Smooth muscle cell of the brain vasculature (primary cell): ENCODE data around the gene BAK1.
"Not testable (repeated sequence)": the region's sequence is repeated elsewhere in the genome, so short reads cannot be mapped to it uniquely, and the experiment has no call there.

Source experiments
- DNase-seq: peaks from one replicate; pipeline ENCODE4 v3.0.0-alpha.2; 2012; ENCODE audit warnings: low read depth, low spot score

The BAK1 gene

GRCh38 chr6:33609019-33609418 lies 28.9 kb upstream of the BAK1 start:
- no peak for DNase-seq

- DNase-seq = no peak
Observed at GRCh38 chr6:33607784-33608161, 27.7 kb upstream of the BAK1 start.

GRCh38 chr6:33607126-33607783 lies 27.2 kb upstream of the BAK1 start:
- DNase-seq = no peak

GRCh38 chr6:33606642-33607041 lies 26.6 kb upstream of the BAK1 start:
- DNase-seq = no peak

- DNase-seq = no peak
Observed at GRCh38 chr6:33604941-33605854, 25.1 kb upstream of the BAK1 start.

GRCh38 chr6:33602180-33602579 lies 22.1 kb upstream of the BAK1 start:
- DNase-seq = no peak

GRCh38 chr6:33600761-33601160 lies 20.7 kb upstream of the BAK1 start:
- DNase-seq = no peak

- no peak for DNase-seq
Observed at GRCh38 chr6:33599413-33599938, 19.4 kb upstream of the BAK1 start.

GRCh38 chr6:33597551-33598322 lies 17.7 kb upstream of the BAK1 start:
- no peak for DNase-seq

DNA sequence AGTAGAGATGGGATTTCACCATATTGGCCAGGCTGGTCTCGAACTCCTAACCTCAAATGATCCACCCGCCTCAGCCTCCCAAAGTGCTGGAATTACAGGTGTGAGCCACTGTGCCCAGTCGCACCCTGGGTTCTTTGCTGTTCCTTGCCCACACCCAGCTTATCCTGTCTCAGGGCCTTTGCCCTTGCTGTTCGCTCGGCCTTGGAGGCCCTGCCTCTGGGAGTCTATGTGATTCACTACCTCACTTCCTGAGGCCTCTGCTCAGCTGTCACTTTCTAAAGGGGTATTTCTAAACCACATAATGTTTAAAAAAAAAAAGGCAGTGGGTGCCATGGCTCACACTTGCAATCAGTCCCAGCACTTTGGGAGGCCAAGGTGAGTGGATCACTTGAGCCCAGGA lies 16.8 kb upstream of the BAK1 start:
- DNase-seq = not testable (repeated sequence)

- no peak for DNase-seq
Observed at GRCh38 chr6:33595001-33595846, 15.1 kb upstream of the BAK1 start.

- no peak for DNase-seq
Observed at GRCh38 chr6:33593414-33593727, 13.3 kb upstream of the BAK1 start.

DNA sequence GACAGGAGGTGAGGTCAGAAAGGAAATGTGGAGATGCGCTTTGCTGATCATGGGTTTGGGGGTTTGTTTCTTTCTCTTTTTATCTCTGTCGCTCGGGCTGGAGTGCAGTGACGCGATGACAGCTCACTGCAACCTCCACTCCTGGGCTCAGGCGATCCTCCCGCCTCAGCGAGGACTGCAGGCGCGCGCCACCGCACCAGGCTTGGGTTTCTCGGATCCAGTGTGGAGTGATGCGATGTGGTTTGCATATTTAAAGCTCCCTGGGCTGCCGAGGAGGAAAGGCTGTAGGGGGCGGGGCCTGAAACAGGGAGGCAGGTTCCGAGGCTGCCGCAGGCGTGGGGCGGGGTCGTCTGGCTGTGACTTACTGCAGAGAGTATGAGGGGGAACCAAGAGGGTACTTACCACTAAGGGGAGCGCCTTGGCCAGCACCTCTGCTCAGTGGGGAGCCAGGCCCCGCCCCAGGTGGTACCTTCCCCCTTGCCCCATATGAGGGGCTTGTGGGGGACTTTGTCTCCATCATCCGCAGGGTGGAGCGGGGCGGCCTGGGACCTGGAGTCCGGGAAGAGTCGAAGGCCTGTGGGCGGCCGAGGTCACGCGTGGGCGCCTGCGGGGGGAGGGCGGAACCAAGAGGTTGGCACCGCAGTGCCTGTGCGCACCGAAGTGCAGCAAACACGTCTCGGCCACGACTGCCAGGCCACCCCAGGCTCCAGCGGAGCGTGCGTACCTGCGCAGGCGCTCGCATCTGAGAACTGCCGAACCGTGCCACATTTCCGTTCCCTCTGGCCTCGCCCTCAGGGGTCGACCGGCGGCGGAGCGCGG lies 12.7 kb upstream of the BAK1 start:
- DNase-seq = no peak

GRCh38 chr6:33592280-33592594 lies 12.2 kb upstream of the BAK1 start:
- no peak for DNase-seq

DNA sequence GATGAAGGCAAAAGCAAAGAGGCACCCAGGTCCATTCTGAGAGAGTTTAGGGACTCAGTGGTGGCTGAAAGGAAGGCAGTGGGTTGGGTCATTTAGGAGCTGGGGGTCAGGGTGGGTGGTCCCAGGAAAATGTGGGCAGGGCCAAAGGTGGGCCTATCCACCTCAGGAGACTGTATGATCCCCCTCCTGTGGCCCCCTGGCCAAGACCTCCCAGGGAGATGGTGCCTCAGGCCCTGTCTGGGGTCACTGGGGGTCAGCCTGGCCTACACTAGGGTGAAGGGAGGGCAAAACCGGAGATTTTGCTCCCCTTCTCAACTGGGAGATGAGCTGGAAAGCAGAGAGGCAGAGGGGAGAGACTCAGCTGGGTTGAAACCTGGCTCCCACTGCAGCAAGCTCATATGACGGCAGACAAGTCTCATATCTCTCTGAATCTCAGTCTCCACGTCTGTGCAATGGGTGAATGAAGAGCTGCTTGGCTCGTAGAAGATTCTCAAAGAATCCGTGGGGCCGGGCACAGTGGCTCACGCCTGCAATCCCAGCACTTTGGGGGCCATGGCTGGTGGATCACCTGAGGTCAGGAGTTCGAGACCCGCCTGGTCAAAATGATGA lies 11.5 kb upstream of the BAK1 start:
- no peak for DNase-seq

- no peak for DNase-seq
Observed at GRCh38 chr6:33590531-33591198, 10.6 kb upstream of the BAK1 start.

DNA sequence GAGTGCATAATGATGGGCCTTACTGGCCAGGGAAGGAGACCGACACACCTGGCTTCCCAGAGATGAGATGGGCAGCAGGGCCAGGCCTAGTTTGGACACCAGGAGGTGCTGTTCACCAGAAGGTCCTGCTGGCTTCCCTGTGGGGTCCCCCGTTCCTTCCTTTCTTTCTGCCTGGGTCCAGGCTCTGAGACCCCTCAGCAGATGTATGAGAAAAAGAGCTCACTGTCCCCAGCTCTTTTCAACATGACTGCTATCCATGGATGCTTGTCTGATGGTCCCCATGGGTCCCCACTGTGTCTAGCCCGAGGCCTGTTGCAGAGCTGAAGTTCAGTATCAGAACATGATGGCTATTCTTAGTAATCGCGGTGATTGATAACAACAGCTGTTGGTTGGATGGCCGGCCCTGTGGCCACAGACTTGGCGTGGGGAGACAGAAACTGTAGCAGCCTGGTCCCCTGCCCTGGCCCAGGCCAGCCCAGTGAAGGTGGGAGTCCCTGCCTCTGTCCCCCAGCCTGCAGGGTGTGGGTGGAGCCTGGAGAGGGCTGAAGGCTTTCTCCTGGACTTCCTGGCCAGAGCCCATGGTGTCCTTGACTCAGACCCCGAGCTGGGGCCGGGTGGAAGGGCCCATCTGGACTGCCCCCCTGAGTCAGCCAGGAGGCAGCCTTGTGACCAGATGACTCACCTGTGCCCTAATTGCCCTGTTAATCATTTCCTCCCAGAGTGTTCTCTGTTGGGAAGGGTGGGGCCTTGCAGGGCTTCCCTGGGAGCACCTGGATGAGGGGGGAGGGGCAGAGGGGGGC lies 9.9 kb upstream of the BAK1 start:
- no peak for DNase-seq

- DNase-seq = no peak
Observed at GRCh38 chr6:33589392-33589730, 9.3 kb upstream of the BAK1 start.

DNA sequence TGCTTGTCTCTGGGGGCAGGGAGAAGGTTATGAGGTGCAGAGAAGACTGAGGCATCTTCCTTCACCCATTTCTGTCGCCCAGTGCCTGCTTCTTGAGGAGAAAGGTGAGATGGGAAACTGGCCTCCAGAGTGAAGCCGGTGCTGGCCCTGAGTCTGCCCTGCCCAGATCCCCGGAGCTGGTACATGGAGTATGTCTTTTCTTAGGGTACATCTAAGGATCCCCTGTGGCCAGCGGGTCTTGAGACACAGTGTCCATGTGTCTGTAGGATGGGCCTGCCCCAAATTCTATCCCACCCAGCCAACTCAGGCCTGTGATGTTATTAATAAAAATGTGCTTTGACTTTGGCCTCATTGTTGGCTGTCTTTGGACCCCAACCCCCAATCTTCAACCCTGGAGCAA lies 8.8 kb upstream of the BAK1 start:
- no peak for DNase-seq
